ENCODE measurements around the gene SIGMAR1.

The SIGMAR1 gene

GRCh38 chr9:34620061-34620994, 17.3 kb downstream of the SIGMAR1 start, which contains the start of gene DCTN3:
TSS of gene DCTN3 (minus strand) at chr9:34620495. CDS start at chr9:34620464, 31 bp downstream.
- Histone ChIP-seq H3K27me3 (ENCODE audit: control insufficient read depth, insufficient read depth, low read length, poor library complexity, severe bottlenecking) (peaks cover 32% of the 10 kb centered on the region), H3K36me3 (ENCODE audit: control insufficient read depth, insufficient read depth, low read length) (peaks cover 7% of the 10 kb centered on the region), H3K4me3 (ENCODE audit: insufficient read depth, low read depth, low read length) (peak within 1 kb of the TSS; percentile 73), H3K9me3 (ENCODE audit: control insufficient read depth, low read length) (no peaks in the 10 kb centered on the region), H3K4me1 (ENCODE audit: control insufficient read depth, insufficient read depth, low read length) (peaks cover 16% of the 10 kb centered on the region), H3K27ac (ENCODE audit: insufficient read depth, low read depth, low read length, poor library complexity, severe bottlenecking) (no peak within 1 kb of the TSS)
- 8% methylated on average over 43 of the region's 43 CpGs for WGBS, 2 experiments

- Histone ChIP-seq H3K27me3 (ENCODE audit: control insufficient read depth, insufficient read depth, low read length, poor library complexity, severe bottlenecking) (peaks cover 5% of the 10 kb centered on the region), H3K9me3 (ENCODE audit: control insufficient read depth, low read length) (no peaks in the 10 kb centered on the region), H3K36me3 (ENCODE audit: control insufficient read depth, insufficient read depth, low read length) (peaks cover 7% of the 10 kb centered on the region), H3K4me1 (ENCODE audit: control insufficient read depth, insufficient read depth, low read length) (peaks cover 15% of the 10 kb centered on the region), H3K4me3 (ENCODE audit: insufficient read depth, low read depth, low read length) (no peak overlapping the region), H3K27ac (ENCODE audit: insufficient read depth, low read depth, low read length, poor library complexity, severe bottlenecking) (no peak overlapping the region)
- 67 to 71% methylated on average over 2 of the region's 2 CpGs for WGBS, 2 experiments
Observed at GRCh38 chr9:34615132-34615531, 22.5 kb downstream of the SIGMAR1 start.

DNA sequence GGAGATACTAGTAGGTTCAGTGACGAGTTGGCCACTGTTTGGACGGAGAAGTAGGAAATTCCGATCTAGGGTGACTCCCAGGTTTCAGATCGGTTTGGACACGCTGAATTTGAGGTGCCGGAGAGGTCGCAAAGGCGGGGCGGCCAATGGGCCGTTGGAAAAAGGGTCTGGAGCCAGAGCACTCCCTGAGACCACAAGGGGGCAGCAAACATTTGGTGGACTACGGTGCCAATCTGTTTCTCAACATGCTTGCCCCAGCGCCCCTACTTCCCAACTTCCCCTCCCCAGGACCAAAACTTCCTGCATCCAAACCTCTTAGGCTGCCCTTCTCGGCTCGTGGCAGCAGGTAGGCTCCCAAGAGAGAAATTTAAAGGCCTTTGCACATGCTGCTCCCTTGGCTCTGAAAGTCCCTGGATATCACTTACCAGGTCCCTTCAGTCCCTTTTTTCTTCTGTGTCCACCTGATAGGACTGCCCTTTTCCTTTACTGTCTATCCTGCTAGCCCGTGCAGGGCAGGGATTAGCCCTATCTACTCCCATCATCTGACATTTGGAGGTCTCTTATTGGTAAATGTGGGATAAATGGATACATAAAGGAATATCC, 24.7 kb downstream of the SIGMAR1 start:
- Histone ChIP-seq H3K36me3 (ENCODE audit: control insufficient read depth, insufficient read depth, low read length) (peaks cover 6% of the 10 kb centered on the region), H3K9me3 (ENCODE audit: control insufficient read depth, low read length) (no peaks in the 10 kb centered on the region), H3K27ac (ENCODE audit: insufficient read depth, low read depth, low read length, poor library complexity, severe bottlenecking) (no peak overlapping the region), H3K4me3 (ENCODE audit: insufficient read depth, low read depth, low read length) (peak overlapping the region; percentile 56), H3K4me1 (ENCODE audit: control insufficient read depth, insufficient read depth, low read length) (peaks cover 9% of the 10 kb centered on the region), H3K27me3 (ENCODE audit: control insufficient read depth, insufficient read depth, low read length, poor library complexity, severe bottlenecking) (peaks cover 5% of the 10 kb centered on the region)
- 2% methylated on average over 14 of the region's 15 CpGs for WGBS, 2 experiments

DNA sequence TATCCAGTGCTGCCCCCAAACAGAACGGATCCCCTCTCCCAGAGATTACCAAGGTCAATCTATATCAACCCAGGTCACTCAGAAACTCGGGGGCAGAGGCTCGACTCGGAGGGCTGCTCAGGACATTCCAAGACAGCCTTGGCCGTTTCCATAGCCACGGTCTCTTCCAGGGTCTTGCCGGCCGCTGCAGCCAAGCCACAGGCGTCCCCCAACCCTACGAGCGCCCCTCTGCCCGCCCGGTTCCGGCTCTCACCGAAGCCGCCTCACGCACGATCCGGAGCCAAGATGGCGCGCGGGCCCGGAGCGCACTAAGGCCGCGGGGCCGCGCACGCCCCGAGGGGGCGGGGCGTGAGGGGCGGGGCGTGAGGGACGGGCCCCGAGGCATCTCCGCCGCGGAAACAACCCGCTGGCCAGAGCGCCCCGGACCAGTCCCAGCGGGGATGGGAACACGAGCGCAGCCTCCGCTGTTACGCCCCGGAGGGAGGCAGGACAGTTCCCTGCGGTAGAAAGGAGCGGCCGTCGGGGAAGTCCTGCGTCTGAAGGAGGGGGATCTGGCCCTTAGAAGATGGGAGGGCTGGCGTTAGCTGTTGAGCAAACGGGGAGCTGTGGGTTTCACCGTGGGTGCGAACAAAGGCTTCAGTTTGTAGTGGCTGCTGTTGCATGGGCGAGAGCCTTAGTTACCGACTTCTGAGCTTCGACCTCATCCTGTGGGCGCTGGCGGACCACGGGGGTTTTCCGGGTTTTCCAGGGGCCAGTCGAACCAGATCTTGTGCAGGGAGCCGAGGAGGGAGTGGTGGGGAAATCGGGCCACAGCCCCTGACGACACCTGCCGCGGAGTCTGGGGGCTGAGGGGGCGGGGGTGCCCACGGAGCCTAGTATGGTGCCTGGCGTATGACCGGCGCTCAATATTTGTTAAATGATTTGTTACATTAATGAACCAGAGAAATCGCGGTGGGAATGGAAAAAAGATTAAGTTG, 25.5 kb downstream of the SIGMAR1 start, which contains the start of gene RPP25L:
TSS of gene RPP25L (minus strand) at position 287 of the 977 bp plus-strand sequence. CDS start 801 bp downstream, outside the sequence.
- Histone ChIP-seq H3K36me3 (ENCODE audit: control insufficient read depth, insufficient read depth, low read length) (no peaks in the 10 kb centered on the region), H3K27ac (ENCODE audit: insufficient read depth, low read depth, low read length, poor library complexity, severe bottlenecking) (peak within 1 kb of the TSS; percentile 73), H3K4me3 (ENCODE audit: insufficient read depth, low read depth, low read length) (peak within 1 kb of the TSS; percentile 56), H3K27me3 (ENCODE audit: control insufficient read depth, insufficient read depth, low read length, poor library complexity, severe bottlenecking) (peaks cover 5% of the 10 kb centered on the region), H3K9me3 (ENCODE audit: control insufficient read depth, low read length) (no peaks in the 10 kb centered on the region), H3K4me1 (ENCODE audit: control insufficient read depth, insufficient read depth, low read length) (peaks cover 9% of the 10 kb centered on the region)
- 1% methylated on average over 77 of the region's 77 CpGs for WGBS, 2 experiments

DNA sequence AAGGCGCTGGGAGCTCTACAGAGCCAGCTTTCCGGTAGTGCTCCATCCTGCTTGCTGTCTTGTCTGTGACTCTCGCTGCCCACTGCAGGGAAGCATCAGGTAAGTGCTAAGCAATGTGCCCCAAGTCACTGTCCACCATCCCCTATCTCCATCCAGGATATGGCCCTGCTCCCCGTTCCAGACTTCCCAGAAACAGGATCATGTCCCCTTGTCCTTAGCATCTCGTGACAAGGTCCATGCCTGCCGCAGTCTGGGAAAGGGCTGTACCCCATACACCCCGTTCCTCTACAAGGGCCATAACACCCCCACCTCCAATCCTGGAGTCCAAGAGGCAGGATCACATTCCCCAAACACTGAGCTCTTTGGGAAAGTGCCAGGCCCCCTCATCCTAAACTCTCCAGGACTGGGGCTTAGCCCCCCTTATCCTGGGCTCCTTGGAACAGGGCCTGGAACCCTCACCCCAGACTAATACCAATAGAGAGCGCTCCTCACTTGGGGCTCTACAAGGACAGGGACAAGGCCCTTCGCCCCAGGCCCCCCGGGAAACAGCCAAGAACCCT, 26.3 kb downstream of the SIGMAR1 start:
- Histone ChIP-seq H3K9me3 (ENCODE audit: control insufficient read depth, low read length) (no peaks in the 10 kb centered on the region), H3K27me3 (ENCODE audit: control insufficient read depth, insufficient read depth, low read length, poor library complexity, severe bottlenecking) (peaks cover 5% of the 10 kb centered on the region), H3K36me3 (ENCODE audit: control insufficient read depth, insufficient read depth, low read length) (no peaks in the 10 kb centered on the region), H3K4me1 (ENCODE audit: control insufficient read depth, insufficient read depth, low read length) (peaks cover 9% of the 10 kb centered on the region), H3K27ac (ENCODE audit: insufficient read depth, low read depth, low read length, poor library complexity, severe bottlenecking) (no peak overlapping the region), H3K4me3 (ENCODE audit: insufficient read depth, low read depth, low read length) (peak overlapping the region; percentile 56)
- 55 to 56% methylated on average over 10 of the region's 10 CpGs for WGBS, 2 experiments

DNA sequence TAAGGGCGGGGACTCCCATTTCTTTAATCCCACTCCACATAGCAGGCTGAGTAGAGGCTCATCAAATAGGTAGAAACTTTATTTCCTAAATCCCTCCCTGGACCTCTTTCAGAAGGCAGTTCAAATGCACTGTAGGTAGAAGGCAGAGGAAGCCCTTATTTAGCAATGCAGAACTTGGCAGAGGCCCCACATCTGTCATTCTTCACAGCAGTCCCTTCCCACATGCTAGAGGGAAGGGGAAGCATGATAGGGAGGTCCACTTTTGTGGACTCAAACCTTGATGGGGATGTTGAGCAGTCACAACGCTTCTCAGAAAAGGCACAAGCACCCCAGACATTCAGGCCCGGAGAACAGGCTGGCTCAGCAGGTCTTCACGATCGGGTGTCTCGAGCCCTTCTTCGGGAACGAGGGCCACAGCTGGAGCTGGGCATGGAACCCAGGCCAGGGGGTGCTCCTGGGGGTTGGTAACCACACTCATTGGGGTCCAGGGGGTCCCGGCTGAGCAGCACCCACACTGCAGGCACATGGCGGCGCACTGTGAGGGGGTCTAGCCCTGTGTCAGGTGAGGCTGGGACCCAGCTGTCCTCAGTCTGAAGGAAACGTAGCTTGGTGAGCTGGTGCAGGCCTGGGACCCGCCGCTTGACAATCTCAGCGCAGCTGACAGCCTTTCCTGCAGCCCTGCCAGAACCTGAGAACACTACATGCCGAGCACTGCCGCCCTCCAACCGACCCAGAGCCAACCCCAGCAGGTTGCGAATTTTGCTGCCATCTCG, 27.0 kb downstream of the SIGMAR1 start:
- WGBS, 2 experiments, result 91% methylated on average over 20 of the region's 20 CpGs
- Histone ChIP-seq H3K4me1 (ENCODE audit: control insufficient read depth, insufficient read depth, low read length) (peaks cover 9% of the 10 kb centered on the region), H3K27ac (ENCODE audit: insufficient read depth, low read depth, low read length, poor library complexity, severe bottlenecking) (no peak overlapping the region), H3K36me3 (ENCODE audit: control insufficient read depth, insufficient read depth, low read length) (no peaks in the 10 kb centered on the region), H3K4me3 (ENCODE audit: insufficient read depth, low read depth, low read length) (peak overlapping the region; percentile 56), H3K27me3 (ENCODE audit: control insufficient read depth, insufficient read depth, low read length, poor library complexity, severe bottlenecking) (peaks cover 5% of the 10 kb centered on the region), H3K9me3 (ENCODE audit: control insufficient read depth, low read length) (no peaks in the 10 kb centered on the region)

GRCh38 chr9:34607331-34607730, 30.3 kb downstream of the SIGMAR1 start:
- Histone ChIP-seq H3K27me3 (ENCODE audit: control insufficient read depth, insufficient read depth, low read length, poor library complexity, severe bottlenecking) (peaks cover 8% of the 10 kb centered on the region), H3K36me3 (ENCODE audit: control insufficient read depth, insufficient read depth, low read length) (no peaks in the 10 kb centered on the region), H3K27ac (ENCODE audit: insufficient read depth, low read depth, low read length, poor library complexity, severe bottlenecking) (no peak overlapping the region), H3K4me1 (ENCODE audit: control insufficient read depth, insufficient read depth, low read length) (peaks cover 13% of the 10 kb centered on the region), H3K4me3 (ENCODE audit: insufficient read depth, low read depth, low read length) (no peak overlapping the region), H3K9me3 (ENCODE audit: control insufficient read depth, low read length) (no peaks in the 10 kb centered on the region)
- 69 to 71% methylated on average over 2 of the region's 2 CpGs for WGBS, 2 experiments

DNA sequence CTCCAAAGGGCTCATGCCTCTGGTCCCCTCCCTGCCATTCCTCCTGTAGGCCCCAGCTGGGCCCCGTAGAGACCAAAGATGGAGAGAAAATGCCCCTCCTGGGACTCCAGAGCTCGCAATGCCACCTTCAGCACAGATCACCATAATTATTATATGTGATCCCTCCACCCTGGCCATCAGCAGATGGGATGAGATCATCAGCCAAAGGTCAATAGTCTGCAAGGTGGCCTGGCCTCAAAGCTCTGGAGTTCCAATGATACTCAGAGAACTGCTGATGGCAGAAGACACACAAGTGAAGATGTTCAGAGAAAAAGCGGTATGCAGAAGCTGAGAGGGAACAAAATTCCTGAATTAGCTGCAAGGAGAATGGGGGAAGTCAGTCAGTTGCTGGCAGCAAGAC, 30.7 kb downstream of the SIGMAR1 start:
- Histone ChIP-seq H3K4me1 (ENCODE audit: control insufficient read depth, insufficient read depth, low read length) (peaks cover 17% of the 10 kb centered on the region), H3K36me3 (ENCODE audit: control insufficient read depth, insufficient read depth, low read length) (no peaks in the 10 kb centered on the region), H3K27me3 (ENCODE audit: control insufficient read depth, insufficient read depth, low read length, poor library complexity, severe bottlenecking) (peaks cover 7% of the 10 kb centered on the region), H3K27ac (ENCODE audit: insufficient read depth, low read depth, low read length, poor library complexity, severe bottlenecking) (no peak overlapping the region), H3K4me3 (ENCODE audit: insufficient read depth, low read depth, low read length) (no peak overlapping the region), H3K9me3 (ENCODE audit: control insufficient read depth, low read length) (no peaks in the 10 kb centered on the region)
- WGBS, 2 experiments, result 93% methylated on average over 3 of the region's 3 CpGs

DNA sequence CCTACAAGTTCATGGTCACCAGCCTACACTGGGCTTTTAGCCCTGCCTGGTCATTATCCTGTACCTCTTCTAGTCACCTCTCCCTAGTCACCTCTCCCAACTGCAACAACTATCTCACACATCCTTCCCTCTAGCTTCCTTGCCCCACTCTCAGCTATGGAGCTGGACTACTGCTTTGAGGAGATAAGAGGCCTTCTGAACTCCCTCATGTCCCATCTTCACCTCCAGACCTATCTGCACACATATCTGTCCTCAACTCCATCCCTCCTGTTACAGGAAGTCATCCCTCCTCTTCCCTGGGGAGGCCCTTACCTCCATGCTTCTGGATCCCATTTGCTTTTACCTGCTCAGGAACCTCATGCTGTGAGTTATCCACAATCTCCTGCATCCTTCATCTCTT, 31.4 kb downstream of the SIGMAR1 start:
- H3K4me3 ChIP-seq (ENCODE audit: insufficient read depth, low read depth, low read length), result no peak overlapping the region
- peaks cover 7% of the 10 kb centered on the region for H3K27me3 ChIP-seq (ENCODE audit: control insufficient read depth, insufficient read depth, low read length, poor library complexity, severe bottlenecking)
- H3K36me3 ChIP-seq (ENCODE audit: control insufficient read depth, insufficient read depth, low read length), result no peaks in the 10 kb centered on the region
- peaks cover 18% of the 10 kb centered on the region for H3K4me1 ChIP-seq (ENCODE audit: control insufficient read depth, insufficient read depth, low read length)
- H3K9me3 ChIP-seq (ENCODE audit: control insufficient read depth, low read length), result no peaks in the 10 kb centered on the region
- H3K27ac ChIP-seq (ENCODE audit: insufficient read depth, low read depth, low read length, poor library complexity, severe bottlenecking), result no peak overlapping the region

All from ectodermal cell (in vitro differentiated cells).